Measurements from ENCODE around the gene NUDT9. TPM values are rescaled to one million over a fixed set of nuclear protein-coding genes. Genes with fewer than 3 reads are reported as not detected.
"Not testable (repeated sequence)": the region's sequence is repeated elsewhere in the genome, so short reads cannot be mapped to it uniquely, and the experiment has no call there.

NUDT9 gene
- total RNA-seq, 1 experiment from 2014 or later: 16.8 TPM

- Mint-ChIP-seq H3K9me3 (ENCODE audit: low read depth, unreplicated experiment) (no peaks in the 10 kb centered on the region), H3K4me3 (ENCODE audit: low read depth, unreplicated experiment) (no peak overlapping the region), H3K4me1 (ENCODE audit: low read depth, unreplicated experiment) (peaks cover 32% of the 10 kb centered on the region), H3K36me3 (ENCODE audit: insufficient read depth, unreplicated experiment) (no peaks in the 10 kb centered on the region), H3K27ac (ENCODE audit: unreplicated experiment) (no peak overlapping the region), H3K27me3 (ENCODE audit: unreplicated experiment) (no peaks in the 10 kb centered on the region)
- CTCF ChIA-PET: no interaction called here
- intact Hi-C loops (cut with micrococcal nuclease; ENCODE audit: unreplicated experiment): no loop called here
- DNase-seq: no peak
- BruUV-seq (replicated peaks): no TSS peak
- TF ChIP-seq CTCF (IDR thresholded peaks at IDR 0.05; ENCODE audit: unreplicated experiment): no peak
Observed at GRCh38 chr4:87382931-87383330, 39.4 kb upstream of the NUDT9 start.

GRCh38 chr4:87384466-87385132 lies 37.8 kb upstream of the NUDT9 start:
- H3K27ac Mint-ChIP-seq (ENCODE audit: unreplicated experiment); H3K36me3 Mint-ChIP-seq (ENCODE audit: insufficient read depth, unreplicated experiment); H3K27me3 Mint-ChIP-seq (ENCODE audit: unreplicated experiment); CTCF ChIA-PET; BruUV-seq (replicated peaks); DNase-seq; H3K9me3 Mint-ChIP-seq (ENCODE audit: low read depth, unreplicated experiment); H3K4me3 Mint-ChIP-seq (ENCODE audit: low read depth, unreplicated experiment): not testable (repeated sequence)
- intact Hi-C loops (cut with micrococcal nuclease; ENCODE audit: unreplicated experiment): loop anchor here (5.0 kb wide), 1 partner anchor 38 kb away; the partner anchor contains the start of gene NUDT9
- peaks cover 41% of the 10 kb centered on the region for H3K4me1 Mint-ChIP-seq (ENCODE audit: low read depth, unreplicated experiment)

GRCh38 chr4:87387237-87387636 lies 35.1 kb upstream of the NUDT9 start:
- H3K9me3 Mint-ChIP-seq (ENCODE audit: low read depth, unreplicated experiment): no peaks in the 10 kb centered on the region
- CTCF ChIA-PET: interaction anchor here (2.2 kb wide), 1 partner anchor 10 kb away, joined by 10 read pairs; no protein-coding TSS in a partner anchor
- no peak for TF ChIP-seq CTCF (IDR thresholded peaks at IDR 0.05; ENCODE audit: unreplicated experiment)
- BruUV-seq (replicated peaks): no TSS peak
- peak overlapping the region; percentile 56 for H3K27ac Mint-ChIP-seq (ENCODE audit: unreplicated experiment)
- DNase-seq: no peak
- H3K36me3 Mint-ChIP-seq (ENCODE audit: insufficient read depth, unreplicated experiment): peaks cover 25% of the 10 kb centered on the region
- H3K4me1 Mint-ChIP-seq (ENCODE audit: low read depth, unreplicated experiment): peaks cover 41% of the 10 kb centered on the region
- intact Hi-C loops (cut with micrococcal nuclease; ENCODE audit: unreplicated experiment): loop anchor here (5.0 kb wide), 1 partner anchor 35 kb away; the partner anchor contains the start of gene NUDT9
- H3K27me3 Mint-ChIP-seq (ENCODE audit: unreplicated experiment): no peaks in the 10 kb centered on the region
- peak overlapping the region; percentile 77 for H3K4me3 Mint-ChIP-seq (ENCODE audit: low read depth, unreplicated experiment)

- CTCF ChIA-PET: interaction anchor here (0.6 to 2.2 kb wide), 3 partner anchors 12 to 239 kb away, joined by 4 to 10 read pairs (median 4); partner anchors contain the start of gene NUDT9
- H3K4me1 Mint-ChIP-seq (ENCODE audit: low read depth, unreplicated experiment): peaks cover 35% of the 10 kb centered on the region
- H3K9me3 Mint-ChIP-seq (ENCODE audit: low read depth, unreplicated experiment): no peaks in the 10 kb centered on the region
- TF ChIP-seq CTCF (IDR thresholded peaks at IDR 0.05; ENCODE audit: unreplicated experiment): no peak
- peaks cover 25% of the 10 kb centered on the region for H3K36me3 Mint-ChIP-seq (ENCODE audit: insufficient read depth, unreplicated experiment)
- peak overlapping the region; percentile 56 for H3K27ac Mint-ChIP-seq (ENCODE audit: unreplicated experiment)
- no peak for DNase-seq
- peak overlapping the region; percentile 77 for H3K4me3 Mint-ChIP-seq (ENCODE audit: low read depth, unreplicated experiment)
- BruUV-seq (replicated peaks): no TSS peak
- no peaks in the 10 kb centered on the region for H3K27me3 Mint-ChIP-seq (ENCODE audit: unreplicated experiment)
- intact Hi-C loops (cut with micrococcal nuclease; ENCODE audit: unreplicated experiment): loop anchor here (5.0 kb wide), 1 partner anchor 33 kb away; the partner anchor contains the start of gene NUDT9
Observed at GRCh38 chr4:87388901-87389300, 33.5 kb upstream of the NUDT9 start.

- Mint-ChIP-seq H3K4me1 (ENCODE audit: low read depth, unreplicated experiment) (peaks cover 28% of the 10 kb centered on the region), H3K36me3 (ENCODE audit: insufficient read depth, unreplicated experiment) (peaks cover 25% of the 10 kb centered on the region), H3K4me3 (ENCODE audit: low read depth, unreplicated experiment) (peak overlapping the region; percentile 77), H3K27ac (ENCODE audit: unreplicated experiment) (peak overlapping the region; percentile 27)
- H3K27me3 Mint-ChIP-seq (ENCODE audit: unreplicated experiment); BruUV-seq (replicated peaks); intact Hi-C loops (cut with micrococcal nuclease; ENCODE audit: unreplicated experiment); H3K9me3 Mint-ChIP-seq (ENCODE audit: low read depth, unreplicated experiment): not testable (repeated sequence)
- DNase-seq: peak; percentile 39
- CTCF ChIA-PET: interaction anchor here (0.6 kb wide), 1 partner anchor 48 kb away, joined by 5 read pairs; no protein-coding TSS in a partner anchor
Observed at GRCh38 chr4:87390055-87390454, 32.3 kb upstream of the NUDT9 start.
